NCI-H226 (cell line): Measurements from ENCODE around the gene BICC1.
"Not testable (repeated sequence)": the region's sequence is repeated elsewhere in the genome, so short reads cannot be mapped to it uniquely, and the experiment has no call there.

Source experiments
- DNase-seq: peaks from one replicate; pipeline ENCODE4 v3.0.0-alpha.2; 2015

Gene BICC1

GRCh38 chr10:58570307-58570723, 57.6 kb downstream of the BICC1 start:
- DNase-seq: no peak

GRCh38 chr10:58570979-58571378, 58.3 kb downstream of the BICC1 start:
- no peak for DNase-seq

GRCh38 chr10:58573144-58573543, 60.5 kb downstream of the BICC1 start:
- DNase-seq: no peak

GRCh38 chr10:58574058-58574457, 61.4 kb downstream of the BICC1 start:
- no peak for DNase-seq

GRCh38 chr10:58575491-58575890, 62.8 kb downstream of the BICC1 start:
- no peak for DNase-seq

GRCh38 chr10:58576751-58577436, 64.2 kb downstream of the BICC1 start:
- DNase-seq: no peak

GRCh38 chr10:58577437-58577777, 64.7 kb downstream of the BICC1 start:
- DNase-seq: no peak

- DNase-seq: no peak
Observed at GRCh38 chr10:58578366-58578765, 65.7 kb downstream of the BICC1 start.

- DNase-seq: no peak
Observed at GRCh38 chr10:58579011-58579655, 66.5 kb downstream of the BICC1 start.

GRCh38 chr10:58582045-58582444, 69.4 kb downstream of the BICC1 start:
- no peak for DNase-seq

GRCh38 chr10:58585435-58585834, 72.8 kb downstream of the BICC1 start:
- no peak for DNase-seq

GRCh38 chr10:58586282-58587245, 73.9 kb downstream of the BICC1 start:
- no peak for DNase-seq

GRCh38 chr10:58587676-58588075, 75.0 kb downstream of the BICC1 start:
- DNase-seq: no peak

- no peak for DNase-seq
Observed at GRCh38 chr10:58588673-58589265, 76.1 kb downstream of the BICC1 start.

- peak; percentile 70 for DNase-seq
Observed at GRCh38 chr10:58590152-58590840, 77.6 kb downstream of the BICC1 start.

GRCh38 chr10:58590924-58591323, 78.3 kb downstream of the BICC1 start:
- peak; percentile 10 for DNase-seq

- DNase-seq: no peak
Observed at GRCh38 chr10:58593008-58593407, 80.3 kb downstream of the BICC1 start.

- DNase-seq: not testable (repeated sequence)
Observed at GRCh38 chr10:58597211-58597610, 84.5 kb downstream of the BICC1 start.

- DNase-seq: no peak
Observed at GRCh38 chr10:58599927-58600553, 87.4 kb downstream of the BICC1 start.

GRCh38 chr10:58608351-58608750, 95.7 kb downstream of the BICC1 start:
- DNase-seq: no peak

- no peak for DNase-seq
Observed at GRCh38 chr10:58608826-58609531, 96.3 kb downstream of the BICC1 start.
